ENCODE results near the gene EPB41L3.

EPB41L3 gene

DNA sequence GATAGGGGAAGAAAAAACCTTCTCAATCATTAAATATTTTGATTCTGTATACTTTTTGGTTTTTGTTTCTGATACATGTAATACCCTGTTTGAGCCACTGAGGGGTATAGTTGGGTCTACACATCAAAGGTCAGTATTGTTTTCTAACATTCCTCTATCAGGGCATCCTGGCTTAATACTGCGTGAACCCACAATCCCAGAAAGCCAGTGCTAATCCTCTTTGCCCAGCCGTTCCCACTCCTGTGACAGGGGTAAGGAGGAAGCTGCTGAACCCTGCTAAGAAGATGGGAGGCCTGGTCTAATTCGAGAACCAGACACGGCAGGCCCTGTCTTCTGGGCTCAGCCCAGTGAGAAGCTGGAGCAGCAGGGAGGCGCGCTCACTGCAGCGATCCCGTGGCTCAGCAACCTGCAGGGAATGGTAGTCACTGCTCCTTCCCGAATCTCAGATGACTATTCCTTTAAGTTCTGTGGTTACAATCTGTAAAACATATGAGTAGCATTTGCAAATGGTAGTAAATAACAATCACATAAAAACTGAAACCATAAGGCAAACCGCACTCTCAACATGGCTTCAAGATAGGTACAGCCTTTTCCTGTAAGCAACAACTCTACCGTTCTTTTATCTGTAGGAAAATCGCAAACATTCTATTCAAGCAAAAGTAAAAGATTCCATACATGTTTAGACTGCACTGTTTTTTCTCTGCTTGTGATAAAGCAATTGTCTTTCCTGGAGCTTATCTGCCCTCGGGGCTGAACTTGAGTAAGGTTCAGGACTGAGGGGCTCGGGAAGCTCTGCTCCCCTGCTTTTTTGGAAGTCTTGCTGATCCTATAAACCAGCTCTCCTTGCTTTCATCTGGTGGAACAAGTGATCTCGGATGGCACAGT lies 87.0 kb downstream of the EPB41L3 start:
- no peak for FAIRE-seq
- DNase-seq (ENCODE audit: low spot score): peak; percentile 37

DNA sequence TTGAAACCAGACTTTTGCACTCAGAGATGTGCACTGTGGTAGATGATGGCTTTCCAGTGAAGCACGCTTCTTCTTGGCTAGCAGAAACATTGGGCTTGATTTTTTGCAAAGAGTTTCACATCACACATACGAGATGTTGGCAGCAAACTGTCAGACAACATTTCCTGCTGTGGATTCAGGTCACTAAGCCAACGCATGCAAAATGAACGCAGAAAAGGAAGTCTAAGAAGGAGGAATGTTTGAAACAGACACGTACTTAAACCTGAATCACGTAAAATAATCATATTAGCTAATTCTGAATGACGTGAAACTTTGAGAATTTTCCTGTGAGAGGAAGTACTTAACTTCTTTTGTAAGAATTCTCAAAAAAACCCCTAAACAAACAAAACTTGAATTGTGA lies 88.1 kb downstream of the EPB41L3 start:
- DNase-seq (ENCODE audit: low spot score) (no peak), FAIRE-seq (no peak)

DNA sequence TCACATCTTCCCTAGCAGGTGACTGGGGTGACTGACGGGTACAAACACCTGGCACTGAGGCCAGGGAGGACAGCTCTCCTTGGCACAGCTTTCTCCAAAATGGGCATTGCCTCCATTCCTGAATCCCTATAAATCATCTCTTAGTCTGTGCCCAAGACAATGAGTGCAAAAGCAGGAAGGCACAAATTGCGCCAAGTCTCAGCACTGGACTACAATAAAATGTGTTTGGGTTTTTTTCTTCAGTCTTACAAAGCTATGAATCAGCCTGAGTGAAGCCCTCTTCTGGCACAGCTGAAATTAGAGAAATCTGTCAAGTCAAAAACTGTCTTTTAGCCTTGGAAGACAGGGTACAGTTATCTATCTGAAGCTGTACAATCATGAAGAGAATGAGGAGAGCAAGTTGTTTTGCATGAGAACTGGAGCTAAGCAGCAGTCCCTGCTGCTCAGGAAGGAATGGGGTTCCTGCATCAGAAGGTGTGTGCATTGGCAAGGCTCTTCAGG lies 90.8 kb downstream of the EPB41L3 start:
- peak; percentile 9 for FAIRE-seq
- no peak for DNase-seq (ENCODE audit: low spot score)

DNA sequence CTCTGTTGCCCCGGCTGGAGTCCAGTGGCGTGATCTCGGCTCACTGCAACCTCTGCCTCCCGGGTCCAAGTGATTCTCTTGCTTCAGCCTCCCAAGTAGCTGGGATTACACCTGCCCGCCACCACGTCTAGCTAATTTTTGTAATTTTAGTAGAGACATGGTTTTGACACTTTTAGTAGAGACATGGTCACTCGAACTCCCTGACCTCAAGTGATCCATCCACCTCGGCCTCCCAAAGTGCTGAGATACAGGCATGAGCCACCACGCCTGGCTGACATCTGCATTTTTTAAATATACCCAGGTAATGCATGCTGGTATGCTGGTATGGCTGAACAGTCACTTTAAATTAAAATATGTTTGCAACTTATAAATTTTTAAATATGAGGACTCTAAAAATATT lies 91.9 kb downstream of the EPB41L3 start:
- no peak for DNase-seq (ENCODE audit: low spot score)
- no peak for FAIRE-seq

DNA sequence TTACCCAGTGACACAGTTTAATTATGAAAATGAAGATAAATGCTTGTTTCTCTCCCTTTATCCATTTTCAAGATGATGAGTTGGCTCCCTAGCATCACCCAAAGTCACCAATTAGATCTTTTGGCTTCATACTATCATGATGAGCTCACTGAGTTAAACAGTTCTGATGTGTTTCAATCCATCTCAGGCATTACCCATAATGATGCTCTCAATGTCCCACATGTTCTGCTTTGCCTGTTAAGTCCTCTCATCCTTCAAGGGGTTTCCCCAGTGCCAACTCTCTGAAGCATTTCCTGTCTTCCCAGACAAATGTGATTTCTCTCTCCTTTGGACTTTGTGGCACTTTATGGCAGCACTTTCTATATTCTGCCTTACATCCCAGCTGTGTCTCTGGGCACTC lies 92.6 kb downstream of the EPB41L3 start:
- no peak for DNase-seq (ENCODE audit: low spot score)
- FAIRE-seq: no peak

DNA sequence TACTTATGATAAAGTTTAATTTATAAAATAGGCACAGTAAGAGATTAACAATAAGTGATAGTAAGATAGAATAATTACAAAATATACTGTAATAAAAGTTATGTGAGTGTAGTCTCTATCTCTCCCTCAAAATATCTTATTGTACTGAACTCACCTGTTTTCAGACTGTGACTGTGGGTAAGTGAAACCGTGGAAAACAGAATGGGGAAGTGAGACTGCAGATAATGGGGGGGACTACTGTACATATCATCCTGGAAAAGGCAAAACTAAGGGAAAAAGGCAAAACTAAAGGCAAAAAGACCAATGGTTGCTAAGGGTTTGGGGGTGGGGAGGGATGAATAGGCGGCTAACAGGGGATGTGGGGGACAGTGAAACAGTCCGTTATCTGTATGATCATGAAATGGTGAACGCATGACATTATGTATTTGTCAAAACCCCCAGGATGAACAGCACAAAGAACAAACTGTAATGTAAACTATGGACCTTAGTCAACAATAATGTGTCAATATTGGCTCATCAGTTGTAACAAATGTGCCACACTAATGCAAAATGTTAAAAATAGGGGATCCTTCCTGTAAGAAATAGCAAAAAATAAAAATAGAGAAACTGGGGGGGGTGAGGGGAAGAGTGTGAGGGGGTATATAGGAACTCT lies 93.8 kb downstream of the EPB41L3 start:
- no peak for DNase-seq (ENCODE audit: low spot score)
- no peak for FAIRE-seq

DNA sequence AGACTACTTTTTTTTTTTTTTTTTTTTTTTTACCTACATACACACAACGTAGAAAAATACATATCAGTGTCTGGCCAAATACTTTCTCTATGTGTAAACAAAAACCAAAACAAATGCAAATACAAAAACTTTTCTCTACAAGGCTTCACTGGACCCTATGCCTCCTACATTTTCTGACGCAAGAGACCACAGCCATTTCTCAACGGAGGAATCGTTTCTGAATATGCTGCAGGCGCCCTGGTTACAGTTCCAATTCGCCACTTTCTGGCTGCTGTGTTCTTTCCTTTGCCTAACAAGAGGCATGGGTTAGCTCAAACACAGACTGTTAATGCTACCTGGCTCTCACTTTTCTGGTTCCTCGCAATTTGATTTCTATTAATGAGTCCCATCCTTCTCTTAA lies 96.4 kb downstream of the EPB41L3 start:
- DNase-seq (ENCODE audit: low spot score): no peak
- no peak for FAIRE-seq

DNA sequence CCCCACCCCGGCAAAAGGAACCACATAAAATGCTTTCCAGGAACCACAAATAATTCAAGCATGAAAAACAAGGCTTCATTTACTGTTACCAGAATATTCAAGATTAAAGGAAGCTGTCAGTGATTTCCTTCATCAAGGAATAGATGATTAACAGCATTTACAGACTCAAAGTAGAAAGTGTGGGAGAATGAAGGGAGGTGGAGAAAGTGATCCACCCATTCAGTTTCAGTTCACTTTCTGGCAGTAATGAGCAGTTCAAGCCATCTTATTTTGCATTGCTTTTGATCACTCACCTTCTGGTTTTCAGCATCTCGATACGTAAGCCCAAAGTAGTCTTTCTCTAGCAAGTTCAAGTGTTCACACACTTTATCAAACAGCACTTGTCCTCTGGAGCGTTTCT lies 99.0 kb downstream of the EPB41L3 start:
- DNase-seq (ENCODE audit: low spot score): no peak
- no peak for FAIRE-seq

DNA sequence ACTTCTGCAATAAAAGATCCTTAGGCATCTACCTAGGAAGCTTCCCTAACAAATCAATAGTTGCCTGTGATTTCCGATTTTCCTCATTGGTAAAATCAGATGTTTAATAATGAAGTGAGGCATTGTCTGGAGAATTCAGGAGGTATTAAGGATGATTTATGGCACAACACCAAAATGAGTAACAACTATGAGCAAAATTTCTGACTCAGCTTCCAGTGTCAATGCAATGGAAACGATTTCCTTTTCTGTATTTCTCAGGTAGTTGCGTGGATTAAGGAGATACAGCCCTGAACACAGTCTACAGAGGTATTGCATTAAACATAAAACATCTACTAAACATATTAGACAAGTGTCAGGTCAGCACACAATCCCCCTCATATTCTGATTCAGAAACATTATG lies 99.5 kb downstream of the EPB41L3 start:
- DNase-seq (ENCODE audit: low spot score) (no peak), FAIRE-seq (no peak)

DNA sequence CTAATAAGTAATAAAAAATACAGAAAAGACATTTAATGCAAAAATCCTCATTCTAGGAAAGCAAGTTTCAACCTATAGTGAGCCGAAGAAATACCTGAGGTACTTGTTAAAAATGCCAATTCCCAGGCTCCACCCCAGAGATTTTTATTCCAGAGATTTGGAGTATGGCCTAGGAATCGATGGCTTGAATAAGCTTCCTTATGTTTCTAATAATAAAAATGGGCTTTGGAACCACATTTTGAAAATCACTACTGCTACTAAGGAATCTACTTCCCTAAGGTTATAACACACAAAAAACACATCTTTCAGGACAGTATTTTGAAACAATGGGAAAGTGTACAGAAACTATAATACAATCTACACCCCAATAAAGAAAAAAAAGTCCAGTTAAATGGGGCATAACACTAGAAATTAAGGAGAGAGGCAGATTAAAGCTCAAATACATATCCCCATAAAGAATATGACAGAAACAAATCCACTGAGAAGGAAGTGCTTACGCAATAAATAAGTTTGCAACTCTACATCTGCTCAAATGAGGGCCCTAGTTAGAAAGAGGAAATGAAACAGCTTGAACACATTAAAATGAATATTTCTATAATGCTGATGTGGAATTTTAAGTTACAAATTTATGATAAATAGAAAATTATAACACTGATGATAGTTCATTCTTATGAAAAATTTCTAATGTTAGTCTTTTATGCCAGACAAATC lies 103.7 kb downstream of the EPB41L3 start:
- DNase-seq (ENCODE audit: low spot score) (no peak), FAIRE-seq (no peak)

DNA sequence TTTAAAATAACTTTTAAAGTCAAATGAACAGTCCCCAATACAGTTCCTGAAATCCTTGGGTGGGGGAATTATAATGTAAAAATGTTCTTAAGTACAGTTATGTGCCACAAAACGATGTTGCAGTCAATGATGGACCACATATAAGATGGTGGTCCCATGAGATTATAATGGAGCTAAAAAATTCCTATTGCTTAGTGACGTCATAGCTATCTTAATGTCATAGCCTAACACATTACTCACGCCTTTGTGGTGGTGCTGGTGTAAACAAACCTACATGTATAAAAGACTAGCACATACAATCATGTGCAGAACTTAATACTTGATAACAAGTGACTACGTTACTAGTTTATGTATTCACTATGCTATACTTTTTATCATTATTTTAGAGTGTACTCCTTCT lies 109.4 kb downstream of the EPB41L3 start:
- DNase-seq (ENCODE audit: low spot score): no peak
- FAIRE-seq: no peak

DNA sequence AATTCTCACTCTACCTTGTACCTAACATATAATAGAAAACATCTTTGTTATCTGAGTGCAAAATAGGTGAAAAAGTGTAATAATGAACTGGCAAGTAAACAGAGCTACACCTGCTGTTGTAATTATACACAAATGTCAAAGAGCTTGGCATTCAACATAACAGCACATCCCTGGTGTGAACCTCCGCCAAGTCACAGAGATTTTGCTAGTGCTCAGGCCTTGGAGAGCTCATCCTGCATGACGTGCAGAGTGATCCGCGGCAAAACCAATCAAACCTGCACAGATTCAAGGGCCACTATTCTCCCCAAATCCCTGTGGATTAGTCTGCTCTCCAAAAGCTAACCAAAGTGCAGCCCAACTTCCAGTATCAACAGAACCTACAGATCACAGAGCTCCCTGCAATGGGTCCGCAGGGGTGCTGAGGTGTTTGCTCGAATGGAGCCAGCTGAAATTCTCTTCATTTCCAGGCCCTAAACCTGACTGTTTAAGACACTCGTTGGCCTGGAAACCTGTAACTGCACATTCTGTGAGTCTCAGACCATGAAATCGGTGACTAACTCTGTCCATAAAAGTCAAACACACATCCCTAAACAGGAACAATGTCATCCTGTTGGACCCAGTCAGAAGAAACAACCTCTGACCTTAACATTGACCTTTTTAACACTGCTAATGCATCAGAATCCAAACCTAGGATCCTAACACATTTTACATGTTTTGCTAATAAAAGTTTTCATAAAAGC lies 111.8 kb downstream of the EPB41L3 start:
- no peak for DNase-seq (ENCODE audit: low spot score)
- no peak for FAIRE-seq

DNA sequence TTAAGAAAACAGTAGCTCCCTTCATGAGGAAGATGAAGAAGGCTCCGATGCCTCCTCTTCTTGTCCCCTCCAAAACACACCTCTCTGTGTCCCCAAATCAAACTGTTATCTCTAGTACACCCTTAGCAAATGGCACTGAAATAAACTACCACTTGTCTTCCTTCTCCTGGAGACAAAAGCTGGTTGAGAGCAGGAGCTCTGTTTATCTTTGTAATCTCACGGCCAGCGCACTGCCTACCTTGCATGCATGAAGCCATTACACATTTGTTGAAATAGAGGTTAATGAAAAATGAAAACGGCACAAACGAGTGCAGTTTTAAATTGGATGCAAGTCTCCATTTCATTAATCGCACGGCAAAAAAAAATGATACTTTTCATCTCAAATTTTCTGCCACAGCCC lies 113.7 kb downstream of the EPB41L3 start:
- FAIRE-seq: no peak

DNA sequence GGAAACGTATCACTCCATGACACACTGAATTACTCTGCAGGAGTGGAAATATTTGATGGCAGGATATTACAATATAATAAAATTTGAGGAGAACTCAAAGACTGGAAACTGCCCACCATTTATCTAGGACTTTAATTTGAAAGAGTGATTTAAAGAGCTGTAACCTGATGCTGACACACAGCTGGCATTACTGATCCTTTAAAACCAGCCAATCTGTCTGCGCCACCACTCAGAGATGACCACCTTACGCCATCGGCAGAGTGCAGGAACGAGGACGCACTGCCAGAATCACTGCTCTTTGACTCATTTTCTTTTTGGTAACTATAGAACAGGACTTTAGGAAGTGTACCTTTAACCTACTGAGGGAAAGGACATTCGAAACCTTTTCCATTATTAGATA lies 114.1 kb downstream of the EPB41L3 start:
- DNase-seq (ENCODE audit: low spot score): no peak
- FAIRE-seq: no peak

More for the DNA sequence above, 113.7 kb downstream of the EPB41L3 start:
- no peak for DNase-seq (ENCODE audit: low spot score)

DNA sequence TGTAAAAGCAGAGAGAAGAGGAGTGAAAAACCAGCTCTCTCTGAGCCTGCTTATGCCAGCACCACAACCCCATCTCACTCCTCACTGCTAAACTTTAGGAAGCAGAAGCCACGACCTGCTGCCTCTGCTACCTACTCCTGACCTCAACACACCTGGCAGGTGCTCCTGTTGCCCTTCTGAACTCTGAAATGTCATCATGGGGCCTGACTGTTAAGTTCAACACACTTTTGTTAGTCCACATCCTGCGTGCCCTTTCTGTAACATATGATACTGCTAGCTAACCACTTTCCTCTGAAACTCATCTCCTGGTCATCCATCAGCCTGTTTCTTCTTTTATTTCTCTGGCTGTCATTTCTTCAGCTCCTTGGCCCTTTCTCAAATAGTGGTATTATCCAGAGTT lies 118.1 kb downstream of the EPB41L3 start:
- FAIRE-seq: no peak
- no peak for DNase-seq (ENCODE audit: low spot score)

DNA sequence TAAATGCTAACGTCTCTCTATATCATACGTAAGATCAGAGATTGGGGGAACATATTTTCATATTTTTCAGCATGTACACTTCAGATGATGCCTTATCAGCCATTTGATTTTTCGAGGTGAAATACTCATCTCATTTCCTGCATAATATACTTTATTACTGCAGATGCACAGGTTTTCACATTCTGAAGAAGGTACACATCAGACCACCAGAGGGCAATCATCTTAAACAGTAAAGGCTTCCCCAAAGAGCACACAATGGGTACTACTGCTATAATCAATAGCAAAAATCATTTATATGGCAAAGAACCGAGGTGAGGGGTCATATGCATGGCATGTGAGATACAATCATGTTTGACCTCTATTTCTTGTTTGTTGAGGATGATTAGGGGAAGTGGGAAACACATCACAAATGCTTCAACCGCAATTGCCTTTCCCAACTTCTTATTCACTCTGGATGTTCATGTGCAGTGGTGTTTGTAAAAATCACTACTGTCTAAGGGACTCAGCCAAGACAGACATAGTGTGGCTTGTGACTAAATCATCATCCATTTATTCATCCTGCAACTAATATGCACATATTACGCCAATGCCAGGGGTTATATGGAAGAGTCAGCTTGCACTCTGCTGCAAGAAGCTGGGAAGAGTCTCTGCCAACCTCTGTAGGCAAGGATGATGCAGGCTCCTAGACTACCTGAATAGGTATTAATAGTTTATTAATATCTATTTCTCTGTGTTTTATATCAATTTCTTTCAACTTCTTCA lies 118.7 kb downstream of the EPB41L3 start:
- no peak for FAIRE-seq

DNA sequence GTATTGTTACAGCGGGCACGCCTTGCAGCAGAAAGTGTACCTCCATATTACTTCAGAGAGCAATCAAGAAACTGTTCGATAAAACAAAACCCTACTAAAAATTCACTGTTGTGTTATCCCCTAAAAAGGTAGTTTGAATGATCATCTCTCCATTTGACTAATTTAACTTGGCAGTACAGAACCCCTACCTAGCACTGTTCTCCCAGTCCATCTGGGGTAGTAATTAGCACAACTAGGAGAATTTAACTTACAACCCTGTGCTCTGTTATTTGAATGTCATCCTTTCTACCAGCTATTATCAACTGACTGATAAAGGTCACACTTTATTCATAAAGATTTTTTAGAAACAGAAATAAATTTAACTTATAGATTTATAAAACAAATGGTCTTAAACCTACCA lies 121.2 kb downstream of the EPB41L3 start:
- DNase-seq (ENCODE audit: low spot score): no peak
- FAIRE-seq: no peak

More for the DNA sequence above, 118.7 kb downstream of the EPB41L3 start:
- DNase-seq (ENCODE audit: low spot score): peak; percentile 24

DNA sequence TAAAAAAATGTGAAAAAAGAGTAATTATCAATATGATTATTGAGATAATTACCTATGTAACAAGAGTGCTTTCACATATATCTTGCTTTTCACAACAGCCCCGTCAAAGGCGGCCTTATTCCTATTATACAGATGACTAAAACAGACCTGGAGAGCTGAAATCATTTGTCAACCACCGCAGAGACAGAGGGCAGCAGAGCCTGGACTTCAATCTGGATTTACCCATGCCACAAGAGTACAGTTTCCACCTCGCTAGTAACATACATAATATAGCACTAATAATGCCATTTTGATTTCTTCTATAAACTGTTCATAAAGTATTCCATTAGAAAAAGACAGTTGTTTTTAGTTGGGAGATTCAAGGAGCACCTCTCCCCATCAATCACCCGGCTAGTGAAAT lies 121.8 kb downstream of the EPB41L3 start:
- DNase-seq (ENCODE audit: low spot score): no peak
- FAIRE-seq: no peak

DNA sequence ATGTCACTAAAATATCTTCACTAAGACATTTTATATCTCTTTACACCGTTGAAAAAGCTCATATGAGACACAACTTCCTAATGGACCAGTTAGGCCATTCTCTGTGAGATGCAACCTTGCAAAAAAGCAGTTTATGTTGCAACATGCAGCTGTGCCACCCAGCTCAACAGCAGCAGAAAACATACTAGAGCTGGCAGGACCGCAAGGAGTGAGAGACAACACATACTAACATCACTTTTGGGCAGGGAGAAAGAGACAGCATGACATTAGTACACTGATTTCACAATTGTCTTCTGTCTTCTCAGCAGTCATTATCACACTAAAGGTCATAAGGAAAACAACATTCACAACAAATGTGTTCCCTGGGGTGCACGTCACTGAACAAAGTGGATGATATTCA lies 122.9 kb downstream of the EPB41L3 start:
- no peak for DNase-seq (ENCODE audit: low spot score)
- peak; percentile 72 for FAIRE-seq

DNA sequence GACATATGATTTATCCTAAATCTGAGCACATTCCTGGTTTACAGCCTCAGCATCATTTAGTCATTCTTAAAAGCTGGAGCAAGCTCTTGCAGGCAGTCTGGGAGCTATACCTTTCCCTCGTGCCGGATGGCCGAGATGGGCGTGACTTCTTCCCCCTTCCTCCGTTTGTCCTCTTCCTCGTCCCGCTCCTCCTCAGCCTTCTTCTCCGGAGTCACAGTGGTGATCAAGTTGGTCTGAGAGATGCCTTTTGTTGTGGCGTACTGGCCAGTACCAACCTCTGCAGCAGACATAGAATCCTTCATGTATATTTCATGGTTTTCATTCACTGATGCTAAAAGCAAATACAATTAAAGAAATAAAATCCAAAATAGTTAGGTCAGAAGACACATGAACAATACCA lies 124.2 kb downstream of the EPB41L3 start:
- DNase-seq (ENCODE audit: low spot score) (no peak), FAIRE-seq (no peak)

DNA sequence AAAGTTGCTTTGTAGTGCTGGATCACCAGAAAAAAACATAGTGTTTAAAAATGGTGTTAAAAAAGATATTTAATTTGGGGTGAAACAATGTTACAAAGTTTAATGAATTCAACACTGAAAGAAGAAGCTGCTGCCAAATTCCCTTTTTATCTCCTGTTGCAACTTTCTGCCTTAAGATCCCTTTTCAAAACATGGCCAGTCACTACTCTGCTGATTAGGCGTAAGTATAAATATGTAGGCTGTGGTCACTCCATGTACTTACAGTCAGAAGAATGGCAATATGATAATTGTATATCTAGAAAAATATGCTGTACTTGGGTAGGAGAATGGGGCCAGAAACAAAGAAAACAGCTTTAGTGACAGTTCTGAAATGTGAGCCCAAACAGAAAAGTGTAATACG lies 124.8 kb downstream of the EPB41L3 start:
- no peak for DNase-seq (ENCODE audit: low spot score)
- FAIRE-seq: no peak

All from urothelium cell line (cell line).